Spleen (tissue), 11 donors: ENCODE results near the gene KAT6B. TPM values are rescaled to one million over a fixed set of nuclear protein-coding genes. Genes with fewer than 3 reads are reported as not detected.

ENCODE experiments used
- DNase-seq: peaks from one replicate; pipeline ENCODE4 v3.0.0-alpha.2; 2020
- H3K27ac ChIP-seq, 8 donors: fragments of 200-600 bp; sonication (generic) in 7 of 8; 1 replicate in 4 of 8; 2 replicates in 4 of 8; pipeline versions ENCODE4 v1.5.0 to v1.8.0; 2016 to 2021; ENCODE audit warnings: inconsistent platforms in 4 of 8, mild to moderate bottlenecking in 4 of 8, moderate library complexity in 1 of 8
- H3K27me3 ChIP-seq, 7 donors: fragments of 200-600 bp; sonication (generic) in 6 of 7; replicated peaks in 1 of 7; 1 replicate in 4 of 7; 2 replicates in 3 of 7; pipeline versions ENCODE4 v1.5.0 to v1.8.0; 2016 to 2021; ENCODE audit warnings: inconsistent platforms in 3 of 7, mild to moderate bottlenecking in 1 of 7
- H3K36me3 ChIP-seq, 6 donors: fragments of 200-600 bp; sonication (generic) in 5 of 6; 1 replicate in 4 of 6; 2 replicates in 2 of 6; pipeline versions ENCODE4 v1.5.0 to v1.8.0; 2016 to 2021; ENCODE audit warnings: inconsistent platforms in 2 of 6
- H3K4me1 ChIP-seq, 6 donors: fragments of 200-600 bp; sonication (generic) in 5 of 6; 1 replicate in 3 of 6; 2 replicates in 3 of 6; pipeline versions ENCODE4 v1.5.0 to v1.8.0; 2016 to 2021; ENCODE audit warnings: inconsistent platforms in 3 of 6
- H3K4me3 ChIP-seq, 8 donors: fragments of 200-600 bp; sonication (generic) in 7 of 8; 1 replicate in 4 of 8; 2 replicates in 4 of 8; pipeline versions ENCODE4 v1.5.0 to v1.8.0; 2016 to 2021; ENCODE audit warnings: inconsistent platforms in 4 of 8, mild to moderate bottlenecking in 4 of 8, moderate library complexity in 2 of 8
- H3K9me3 ChIP-seq, 8 donors: fragments of 200-600 bp; sonication (generic) in 7 of 8; 1 replicate in 4 of 8; 2 replicates in 4 of 8; pipeline versions ENCODE4 v1.5.0 to v1.8.0; 2016 to 2021; ENCODE audit warnings: inconsistent platforms in 4 of 8
- POLR2A ChIP-seq, 3 donors: fragments of 450-650 bp; IDR thresholded peaks; one replicate each; pipeline ENCODE4 v1.5.1; 2017; ENCODE audit warnings: antibody characterized with exemption in 3 of 3, mild to moderate bottlenecking in 1 of 3
- POLR2AphosphoS5 ChIP-seq, 3 donors: sonication (generic); formaldehyde crosslinking; IDR thresholded peaks; one replicate each; pipeline ENCODE4 v1.5.1; 2017; ENCODE audit warnings: antibody characterized with exemption in 3 of 3
- WGBS, 5 donors: extraction: QIAGEN DNeasy Blood & Tissue Kit in 3 of 5; methylation state at CpG; one replicate each; pipeline versions ENCODE4 v1.1.5 to v1.1.7; 2013 to 2018; 5-methylcytosine and 5-hydroxymethylcytosine counted together
- intact Hi-C: fragments of 100-400 bp; cut with DNase I; formaldehyde crosslinking; loops from one replicate; pipeline ENCODE4 v1.15.0; 2023; ENCODE audit warnings: low total_unique reads
- polyA plus RNA-seq, 3 donors: library from polyadenylated mRNA; stranded (reverse); fragments of 200-250 nt; gene quantifications; one replicate each; pipeline ENCODE4 v1.2.1, GENCODE V29; 2013
- total RNA-seq, 7 donors: library from RNA; depleted of rRNA in 3 of 7; stranded (reverse); fragments of >200 nt in 3 of 7; fragmentation: NEBNext Ultra II Directional in 4 of 7; extraction: Animal tissue kit (Norgen Biotek cat#: 25700) in 4 of 7; gene quantifications; one replicate each; pipeline versions ENCODE4 v1.1.0 to v1.2.1, GENCODE V29; 2016 to 2021
- TF ChIP-seq, protein P1 (sequence below), 11 experiments: fragments of 200-600 bp in 7 of 11; fragments of 450-650 bp in 4 of 11; sonication (generic) in 4 of 11; IDR thresholded peaks in 8 of 11; conservative IDR thresholded peaks in 3 of 11; 1 replicate in 7 of 11; 2 replicates in 4 of 11; pipeline versions ENCODE4 v1.4.0 to v1.8.0; 2016 to 2021; ENCODE audit warnings: antibody characterized with exemption in 11 of 11, inconsistent platforms in 4 of 11, mild to moderate bottlenecking in 1 of 11
- donor health status: healthy with polysubstance abuse.
- donor health status: DM: no; HTN: no; CAD: no; lungs with moderate emphysema.
- donor health status: DM: no; HTN: no; CAD: no.
- donor health status: Bipolar disorder and iron deficiency.
- donor health status: healthy.
- donor health status: DM: no; HTN: no; CAD: no.
- donor health status: DM: yes; HTN: yes; CAD: no.

KAT6B gene
- total and polyA plus RNA-seq, 10 donors: 2.9 to 61.0 (median 46.0) TPM

DNA sequence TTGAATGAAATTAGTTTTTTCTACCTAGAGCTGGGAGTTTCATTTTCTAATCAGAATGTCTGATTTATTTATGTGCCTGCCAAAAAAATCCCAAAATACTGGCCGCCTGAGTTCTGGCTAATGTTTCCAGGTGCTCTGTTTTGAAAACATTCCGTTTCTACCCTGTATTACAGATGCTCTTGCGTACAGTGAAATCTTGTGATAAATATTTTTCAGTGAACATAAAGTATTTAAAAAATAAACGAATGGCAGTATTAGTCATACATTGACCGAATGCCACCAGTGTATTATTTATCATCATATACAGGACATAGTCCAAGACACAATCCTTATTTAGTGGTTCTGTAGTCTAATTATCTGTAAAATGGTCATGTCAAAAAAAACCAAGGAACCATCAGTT lies 102.8 kb downstream of the KAT6B start:
- H3K27me3 ChIP-seq: no peaks in the 10 kb centered on the region
- TF ChIP-seq POLR2A (IDR thresholded peaks at IDR 0.05) (no peak), POLR2AphosphoS5 (IDR thresholded peaks at IDR 0.05) (no peak)
- TF ChIP-seq, protein P1, sequence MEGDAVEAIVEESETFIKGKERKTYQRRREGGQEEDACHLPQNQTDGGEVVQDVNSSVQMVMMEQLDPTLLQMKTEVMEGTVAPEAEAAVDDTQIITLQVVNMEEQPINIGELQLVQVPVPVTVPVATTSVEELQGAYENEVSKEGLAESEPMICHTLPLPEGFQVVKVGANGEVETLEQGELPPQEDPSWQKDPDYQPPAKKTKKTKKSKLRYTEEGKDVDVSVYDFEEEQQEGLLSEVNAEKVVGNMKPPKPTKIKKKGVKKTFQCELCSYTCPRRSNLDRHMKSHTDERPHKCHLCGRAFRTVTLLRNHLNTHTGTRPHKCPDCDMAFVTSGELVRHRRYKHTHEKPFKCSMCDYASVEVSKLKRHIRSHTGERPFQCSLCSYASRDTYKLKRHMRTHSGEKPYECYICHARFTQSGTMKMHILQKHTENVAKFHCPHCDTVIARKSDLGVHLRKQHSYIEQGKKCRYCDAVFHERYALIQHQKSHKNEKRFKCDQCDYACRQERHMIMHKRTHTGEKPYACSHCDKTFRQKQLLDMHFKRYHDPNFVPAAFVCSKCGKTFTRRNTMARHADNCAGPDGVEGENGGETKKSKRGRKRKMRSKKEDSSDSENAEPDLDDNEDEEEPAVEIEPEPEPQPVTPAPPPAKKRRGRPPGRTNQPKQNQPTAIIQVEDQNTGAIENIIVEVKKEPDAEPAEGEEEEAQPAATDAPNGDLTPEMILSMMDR (IDR thresholded peaks at IDR 0.05 in 8 of 11, conservative IDR thresholded peaks at IDR 0.05 in 3 of 11): no peak
- no peak for DNase-seq
- intact Hi-C loops: no loop called here
- no peak overlapping the region for H3K27ac ChIP-seq
- peaks cover 4 to 65% (median 17%) of the 10 kb centered on the region in 6 donors for H3K4me1 ChIP-seq
- no peaks in the 10 kb centered on the region for H3K9me3 ChIP-seq
- H3K4me3 ChIP-seq: no peak overlapping the region
- H3K36me3 ChIP-seq: no peaks in the 10 kb centered on the region
- 90 to 96% (median 92%) methylated on average over 5 of the region's 5 CpGs for WGBS, 5 donors

DNA sequence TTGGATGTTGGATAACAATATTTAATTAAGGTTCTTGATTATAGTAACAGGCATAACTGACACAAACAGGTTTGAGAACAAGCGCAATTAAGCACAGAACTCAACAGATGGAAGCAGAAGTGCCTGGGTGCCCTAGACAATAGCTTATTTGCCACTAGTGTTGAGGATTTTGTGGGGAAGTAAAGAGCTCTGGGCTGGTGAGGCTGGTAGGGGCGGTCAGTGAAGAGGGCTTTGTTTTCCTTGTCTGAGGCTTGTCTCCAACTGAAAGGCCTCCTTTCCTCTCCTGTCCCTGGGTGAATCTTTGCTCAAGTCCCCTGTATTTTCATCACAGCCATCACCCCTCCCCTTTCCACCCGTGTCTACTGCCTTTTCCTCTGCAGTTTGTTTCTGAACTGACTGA lies 104.6 kb downstream of the KAT6B start:
- intact Hi-C loops: no loop called here
- peaks cover 2 to 53% (median 13%) of the 10 kb centered on the region in 6 donors for H3K4me1 ChIP-seq
- no peak overlapping the region for H3K27ac ChIP-seq

GRCh38 chr10:74932648-74933047 lies 106.2 kb downstream of the KAT6B start:
- Histone ChIP-seq H3K27ac (no peak overlapping the region), H3K36me3 (no peaks in the 10 kb centered on the region), H3K27me3 (no peaks in the 10 kb centered on the region), H3K9me3 (no peaks in the 10 kb centered on the region), H3K4me1 (peaks cover under 1 to 49% (median 10%) of the 10 kb centered on the region in 6 donors), H3K4me3 (no peak overlapping the region)
- TF ChIP-seq POLR2A (IDR thresholded peaks at IDR 0.05): no peak
- TF ChIP-seq POLR2AphosphoS5 (IDR thresholded peaks at IDR 0.05): no peak
- TF ChIP-seq, protein P1 (IDR thresholded peaks at IDR 0.05 in 8 of 11, conservative IDR thresholded peaks at IDR 0.05 in 3 of 11): no peak
- WGBS, 5 donors: 89 to 99% (median 91%) methylated on average over 3 of the region's 3 CpGs
- intact Hi-C loops: no loop called here
- DNase-seq: no peak

More for the DNA sequence above, 104.6 kb downstream of the KAT6B start:
- no peak for DNase-seq
- Histone ChIP-seq H3K36me3 (no peaks in the 10 kb centered on the region), H3K4me3 (no peak overlapping the region), H3K27me3 (no peaks in the 10 kb centered on the region), H3K9me3 (no peaks in the 10 kb centered on the region)
- WGBS, 5 donors: 76 to 88% (median 81%) methylated on average over 3 of the region's 3 CpGs
- no peak for TF ChIP-seq POLR2A (IDR thresholded peaks at IDR 0.05)
- TF ChIP-seq, protein P1 (IDR thresholded peaks at IDR 0.05 in 8 of 11, conservative IDR thresholded peaks at IDR 0.05 in 3 of 11): no peak
- TF ChIP-seq POLR2AphosphoS5 (IDR thresholded peaks at IDR 0.05): no peak

DNA sequence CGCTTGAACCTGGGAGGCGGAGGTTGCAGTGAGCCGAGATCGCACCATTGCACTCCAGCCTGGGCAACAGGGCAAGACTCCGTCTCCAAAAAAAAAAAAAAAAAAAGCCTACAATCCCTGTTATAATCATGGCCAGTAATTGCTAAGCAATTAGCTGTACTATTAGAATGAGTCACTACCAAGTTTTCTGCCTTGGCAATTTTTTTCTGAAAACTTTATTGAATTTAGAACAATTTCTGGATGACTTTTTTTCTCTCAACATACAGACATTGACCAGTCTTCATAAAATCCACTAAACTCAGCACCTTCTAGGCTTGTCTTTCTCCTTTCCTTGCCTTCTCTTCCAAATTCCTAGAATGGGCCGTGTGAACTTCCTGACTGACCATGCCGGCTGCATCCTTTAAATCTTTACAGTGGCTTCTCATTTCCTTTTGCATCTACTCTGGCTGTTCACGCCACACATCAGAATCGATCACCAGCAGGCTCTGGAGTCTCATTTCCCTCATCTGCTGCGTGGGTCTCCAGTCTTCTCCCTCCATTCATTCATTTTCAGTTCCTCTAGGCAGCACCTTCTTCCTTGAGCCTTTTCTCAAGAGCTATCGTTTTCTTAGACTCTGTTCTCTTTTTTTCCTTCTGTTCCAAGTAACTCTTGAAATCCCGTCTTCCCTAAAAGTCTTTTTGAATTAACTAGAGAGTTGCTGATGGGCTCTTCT lies 107.9 kb downstream of the KAT6B start:
- no peak for DNase-seq
- H3K9me3 ChIP-seq: no peaks in the 10 kb centered on the region
- 68 to 77% (median 71%) methylated on average over 11 to 12 of the region's 12 CpGs for WGBS, 5 donors
- no peak overlapping the region for H3K27ac ChIP-seq
- intact Hi-C loops: no loop called here
- peaks cover 0 to 34% (median 4%) of the 10 kb centered on the region in 6 donors for H3K4me1 ChIP-seq
- H3K36me3 ChIP-seq: no peaks in the 10 kb centered on the region
- TF ChIP-seq POLR2A (IDR thresholded peaks at IDR 0.05) (no peak), POLR2AphosphoS5 (IDR thresholded peaks at IDR 0.05) (no peak)
- TF ChIP-seq, protein P1 (IDR thresholded peaks at IDR 0.05 in 8 of 11, conservative IDR thresholded peaks at IDR 0.05 in 3 of 11): no peak
- no peak overlapping the region for H3K4me3 ChIP-seq
- H3K27me3 ChIP-seq: no peaks in the 10 kb centered on the region
